HG03095 (cell line): ENCODE measurements around the gene RFNG.

Experiments
- ATAC-seq: cut with Tn5 transposase; IDR thresholded peaks from one replicate; pipeline ENCODE4 v1.9.1; 2021; ENCODE audit warnings: moderate library complexity; ENCODE audit not compliant: unreplicated experiment

RFNG gene

GRCh38 chr17:82051776-82052637 lies at the start of gene RFNG, which contains the start of gene GPS1:
Gene RFNG, minus strand, starts transcription at chr17:82051811. Its CDS starts 45 bp downstream, at chr17:82051766.
Gene GPS1, plus strand, starts transcription at chr17:82051898. Its CDS starts 34 bp downstream, at chr17:82051932.
- ATAC-seq = peak; percentile 61

GRCh38 chr17:82101301-82101715 lies 49.7 kb upstream of the RFNG start:
- ATAC-seq = no peak

GRCh38 chr17:82100502-82101298 lies 49.1 kb upstream of the RFNG start:
- ATAC-seq = no peak

GRCh38 chr17:82098939-82099763 lies 47.5 kb upstream of the RFNG start:
- ATAC-seq = peak; percentile 5

- ATAC-seq = peak; percentile 58
Measured at GRCh38 chr17:82098169-82098938, 46.7 kb upstream of the RFNG start, which contains the start of gene FASN. Gene FASN, minus strand, starts transcription at chr17:82098236. Its CDS starts 1,791 bp downstream, at chr17:82096445.

GRCh38 chr17:82097919-82098168 lies 46.2 kb upstream of the RFNG start:
- ATAC-seq = peak; percentile 12

GRCh38 chr17:82097184-82097918 lies 45.7 kb upstream of the RFNG start:
- ATAC-seq = no peak

- ATAC-seq = no peak
Measured at GRCh38 chr17:82096709-82097183, 45.1 kb upstream of the RFNG start.

GRCh38 chr17:82095777-82096708 lies 44.4 kb upstream of the RFNG start:
- no peak for ATAC-seq

- no peak for ATAC-seq
Measured at GRCh38 chr17:82094931-82095776, 43.5 kb upstream of the RFNG start.

GRCh38 chr17:82092995-82093751 lies 41.6 kb upstream of the RFNG start:
- no peak for ATAC-seq

GRCh38 chr17:82092628-82092994 lies 41.0 kb upstream of the RFNG start:
- no peak for ATAC-seq

- ATAC-seq = no peak
Measured at GRCh38 chr17:82092094-82092586, 40.5 kb upstream of the RFNG start.

GRCh38 chr17:82091264-82092066 lies 39.9 kb upstream of the RFNG start:
- no peak for ATAC-seq

GRCh38 chr17:82090549-82091263 lies 39.1 kb upstream of the RFNG start:
- no peak for ATAC-seq
